ENCODE measurements around the gene C13orf46.
"Not testable (repeated sequence)": the region's sequence is repeated elsewhere in the genome, so short reads cannot be mapped to it uniquely, and the experiment has no call there.

Gene C13orf46

DNA sequence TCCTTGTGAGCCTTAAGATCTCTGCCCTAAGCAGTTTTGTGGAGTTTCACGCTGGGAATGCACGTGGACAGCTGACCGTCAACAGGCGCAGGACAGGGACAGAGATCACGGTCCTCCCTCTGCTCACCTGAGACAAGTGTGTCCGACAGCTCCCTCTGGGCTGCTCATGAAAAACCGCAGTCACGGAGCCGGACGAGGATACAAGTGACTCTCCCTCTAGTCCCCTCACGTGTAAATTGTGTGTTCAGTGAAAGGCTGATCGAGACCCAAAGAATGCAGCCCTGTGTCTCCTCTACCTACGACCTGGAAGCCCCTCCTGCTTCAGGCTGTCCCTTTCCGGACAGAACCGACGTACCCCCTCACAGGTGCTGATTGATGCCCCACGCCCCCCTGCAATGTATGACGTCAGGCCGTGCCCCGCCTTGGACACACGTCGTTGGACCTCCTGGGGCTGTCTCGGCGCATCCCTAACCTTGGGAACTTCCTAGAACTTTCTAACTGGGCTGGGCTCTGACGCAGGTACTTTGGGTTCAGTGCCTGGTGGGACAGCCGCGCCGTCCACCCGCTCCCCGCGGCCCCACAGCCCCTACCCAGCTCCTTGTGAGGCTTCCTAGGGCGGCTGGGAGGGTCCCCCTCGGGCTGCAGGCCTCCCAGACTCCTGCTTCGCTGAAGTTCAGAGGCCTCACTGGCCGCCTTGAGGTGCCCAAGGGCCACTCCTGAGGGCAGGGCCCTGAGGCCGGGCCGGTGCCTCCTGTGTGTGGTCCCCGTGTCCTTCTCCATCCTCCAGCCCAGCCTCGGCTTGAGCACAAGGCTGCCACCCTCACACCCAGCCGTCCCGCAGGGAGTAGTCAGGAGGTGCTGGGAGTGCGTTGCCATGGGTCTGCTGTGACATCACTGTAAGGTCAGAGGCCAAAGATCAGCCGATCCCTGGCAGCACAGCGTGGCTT is at the start of gene C13orf46:
Gene C13orf46, minus strand, starts transcription at position 859 of the 947 bp plus-strand sequence. Its CDS starts 79 bp downstream, at position 780.
- DNase-seq (ENCODE audit: low read depth): no peak

- no peak for DNase-seq (ENCODE audit: low read depth)
Observed at GRCh38 chr13:114022876-114023275, 49.0 kb upstream of the C13orf46 start.

DNA sequence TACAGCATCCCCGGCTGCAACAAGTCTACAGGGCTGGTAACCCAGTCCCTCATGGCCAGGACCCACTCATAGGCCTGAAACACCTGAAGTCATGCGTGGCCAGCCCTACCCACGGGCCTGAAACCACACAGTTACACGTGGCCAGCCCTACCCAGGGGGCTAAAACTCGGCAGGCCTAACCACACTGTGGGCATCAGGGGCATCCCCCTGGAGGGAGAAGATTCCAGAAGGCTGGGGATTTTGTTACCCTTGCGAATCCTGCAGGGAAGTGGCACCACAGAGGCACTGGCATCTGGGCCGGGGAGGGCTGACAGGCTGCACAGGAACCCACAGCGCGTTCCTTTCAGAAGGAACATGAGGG is 48.4 kb upstream of the C13orf46 start:
- no peak for DNase-seq (ENCODE audit: low read depth)

GRCh38 chr13:114021464-114022308 is 47.8 kb upstream of the C13orf46 start:
- DNase-seq (ENCODE audit: low read depth): no peak

- no peak for DNase-seq (ENCODE audit: low read depth)
Observed at GRCh38 chr13:114020750-114021463, 47.0 kb upstream of the C13orf46 start.

- not testable (repeated sequence) for DNase-seq (ENCODE audit: low read depth)
Observed at GRCh38 chr13:114020134-114020533, 46.3 kb upstream of the C13orf46 start.

GRCh38 chr13:114019367-114019766 is 45.5 kb upstream of the C13orf46 start:
- no peak for DNase-seq (ENCODE audit: low read depth)

- no peak for DNase-seq (ENCODE audit: low read depth)
Observed at GRCh38 chr13:114018461-114019055, 44.7 kb upstream of the C13orf46 start.

DNA sequence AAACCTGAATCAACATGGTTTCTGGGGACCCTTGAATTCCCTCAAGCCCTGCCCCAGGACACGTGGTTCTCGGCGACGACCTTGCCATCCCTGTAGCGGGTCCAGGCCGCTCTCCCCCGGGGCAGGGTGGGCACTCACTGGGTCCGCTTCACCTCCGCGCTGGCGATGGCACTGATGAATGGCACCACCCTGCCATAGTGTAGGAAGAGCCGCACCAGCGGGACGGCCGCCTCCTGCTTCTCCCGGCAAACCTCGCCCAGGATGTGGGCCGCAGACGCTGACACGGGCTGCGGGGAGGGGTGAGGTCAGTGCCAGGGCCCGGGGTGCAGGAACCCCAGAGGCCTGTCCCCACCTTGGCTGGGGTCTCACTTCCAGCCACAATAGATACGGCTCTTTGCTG is 44.1 kb upstream of the C13orf46 start:
- DNase-seq (ENCODE audit: low read depth): no peak

GRCh38 chr13:114017028-114017630 is 43.3 kb upstream of the C13orf46 start:
- DNase-seq (ENCODE audit: low read depth): no peak

DNA sequence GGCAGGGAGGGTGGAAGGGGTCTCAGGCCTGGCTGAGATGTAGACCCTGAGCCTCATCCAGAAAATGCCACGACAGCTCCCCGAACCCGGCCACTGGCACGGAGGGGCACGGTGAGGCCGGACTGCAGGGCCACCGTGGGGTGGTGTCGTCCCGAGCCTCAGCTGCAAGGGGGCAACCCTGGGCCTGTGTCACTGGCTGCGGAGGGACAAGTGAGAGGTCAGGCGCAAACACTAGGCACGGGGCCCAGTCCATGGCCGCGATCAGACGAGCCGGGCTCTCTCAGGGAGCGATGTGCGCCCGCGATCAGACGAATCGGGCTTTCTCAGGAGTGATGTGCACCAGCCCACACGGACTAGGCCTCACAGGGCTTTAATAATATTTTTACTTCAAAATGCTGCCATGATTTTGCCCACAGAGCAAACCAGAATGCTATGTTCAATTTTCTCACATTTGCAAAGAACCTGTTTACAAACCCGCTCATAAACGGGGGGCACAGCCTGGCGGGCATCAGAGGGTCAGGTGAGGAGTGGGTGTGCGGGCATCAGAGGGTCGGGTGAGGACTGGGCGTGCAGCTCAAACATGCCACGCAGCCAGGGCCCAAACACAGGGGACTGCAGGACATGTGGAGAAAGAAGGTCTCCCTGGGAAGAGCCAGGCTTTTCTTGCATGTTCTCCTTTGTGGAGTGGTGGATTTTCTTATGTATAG is 42.6 kb upstream of the C13orf46 start:
- no peak for DNase-seq (ENCODE audit: low read depth)

GRCh38 chr13:114015969-114016295 is 42.1 kb upstream of the C13orf46 start:
- no peak for DNase-seq (ENCODE audit: low read depth)

- no peak for DNase-seq (ENCODE audit: low read depth)
Observed at GRCh38 chr13:114015111-114015968, 41.5 kb upstream of the C13orf46 start.

DNA sequence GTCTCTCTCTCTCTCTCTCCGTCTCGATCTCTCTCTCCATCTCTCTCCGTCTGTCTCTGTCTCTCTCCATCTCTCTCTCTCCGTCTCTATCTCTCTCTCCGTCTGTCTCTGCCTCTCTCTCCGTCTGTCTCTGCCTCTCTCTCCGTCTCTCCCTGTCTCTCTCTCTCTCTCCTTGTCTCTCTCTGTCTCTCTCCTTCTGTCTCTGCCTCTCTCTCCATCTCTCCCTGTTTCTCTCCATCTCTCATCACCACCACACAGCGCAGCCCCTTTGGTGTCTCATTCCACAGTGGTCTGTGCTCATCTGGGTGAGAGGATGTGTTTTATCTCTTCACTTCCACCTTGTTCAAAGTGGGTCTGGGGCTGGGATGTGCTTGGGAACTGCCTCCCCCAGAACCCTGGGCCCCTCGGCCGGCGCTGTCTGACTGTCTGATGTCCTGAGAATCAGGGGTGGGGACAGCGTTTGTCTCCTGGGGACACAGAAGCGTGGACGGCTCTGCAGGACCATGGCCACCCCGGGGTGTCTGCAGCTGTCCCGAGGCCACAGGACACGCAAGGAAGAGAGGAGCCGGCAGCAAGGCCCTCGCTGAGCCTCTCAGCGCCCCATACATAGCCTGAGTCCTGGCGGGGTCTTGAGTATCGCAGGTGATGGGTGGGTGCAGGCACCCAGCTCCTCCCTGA is 40.2 kb upstream of the C13orf46 start:
- no peak for DNase-seq (ENCODE audit: low read depth)

DNA sequence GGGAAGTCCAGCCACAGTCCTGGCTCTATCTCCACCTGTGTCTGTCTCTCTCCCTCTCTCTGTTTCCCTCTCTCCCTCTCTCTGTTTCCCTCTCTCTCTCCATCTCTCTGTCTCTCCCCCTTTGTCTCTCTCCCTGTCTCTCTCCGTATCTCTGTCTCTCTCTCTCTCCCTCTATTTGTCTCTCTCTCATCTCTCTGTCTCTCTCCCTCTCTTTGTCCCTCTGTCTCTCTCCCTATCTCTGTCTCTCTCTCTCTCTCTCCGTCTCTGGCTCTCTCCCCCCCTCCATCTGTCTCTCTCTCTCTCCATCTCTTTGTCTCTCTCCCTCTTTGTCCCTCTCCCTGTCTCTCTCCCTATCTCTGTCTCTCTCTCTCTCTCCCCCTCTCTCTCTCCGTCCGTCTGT is 39.5 kb upstream of the C13orf46 start:
- no peak for DNase-seq (ENCODE audit: low read depth)

DNA sequence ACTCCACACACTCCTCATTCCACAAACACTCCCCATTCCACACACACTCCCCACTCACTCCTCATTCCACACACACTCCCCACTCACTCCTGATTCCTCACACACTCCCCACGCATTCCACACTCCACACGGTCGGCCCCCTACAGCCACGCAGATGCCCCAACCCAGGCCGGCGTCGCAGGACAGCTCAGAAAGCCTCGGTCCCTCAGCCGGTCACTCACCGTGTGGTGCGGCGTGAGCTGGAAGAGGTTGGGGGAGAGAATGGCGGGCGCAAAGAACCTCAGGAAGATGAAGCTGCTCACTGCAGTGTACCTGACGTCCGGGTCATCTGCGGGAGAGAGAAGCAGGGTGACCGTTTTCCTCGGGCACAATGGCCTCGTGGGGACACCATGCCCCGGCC is 39.0 kb upstream of the C13orf46 start:
- no peak for DNase-seq (ENCODE audit: low read depth)

GRCh38 chr13:114012141-114012540 is 38.3 kb upstream of the C13orf46 start:
- no peak for DNase-seq (ENCODE audit: low read depth)

DNA sequence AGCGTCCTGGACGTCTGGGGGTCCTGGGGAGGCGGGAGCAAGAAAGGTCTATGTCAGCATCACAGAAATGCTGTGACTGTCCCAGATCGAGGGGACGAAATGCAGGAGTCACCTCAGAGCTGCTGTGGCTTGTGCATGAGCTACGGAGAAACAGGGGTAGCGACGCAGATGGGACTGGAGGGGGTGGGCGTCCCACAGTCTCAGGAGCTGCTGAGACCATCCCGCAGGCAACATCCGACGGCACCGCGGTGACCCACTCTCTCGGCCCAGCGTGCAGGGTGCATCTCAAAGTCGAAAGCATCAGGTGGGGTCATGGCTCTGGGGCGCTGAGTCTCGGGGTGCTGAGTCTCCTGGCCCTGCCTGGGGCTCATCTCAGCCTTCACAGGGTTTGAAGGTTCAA is 37.4 kb upstream of the C13orf46 start:
- no peak for DNase-seq (ENCODE audit: low read depth)

DNA sequence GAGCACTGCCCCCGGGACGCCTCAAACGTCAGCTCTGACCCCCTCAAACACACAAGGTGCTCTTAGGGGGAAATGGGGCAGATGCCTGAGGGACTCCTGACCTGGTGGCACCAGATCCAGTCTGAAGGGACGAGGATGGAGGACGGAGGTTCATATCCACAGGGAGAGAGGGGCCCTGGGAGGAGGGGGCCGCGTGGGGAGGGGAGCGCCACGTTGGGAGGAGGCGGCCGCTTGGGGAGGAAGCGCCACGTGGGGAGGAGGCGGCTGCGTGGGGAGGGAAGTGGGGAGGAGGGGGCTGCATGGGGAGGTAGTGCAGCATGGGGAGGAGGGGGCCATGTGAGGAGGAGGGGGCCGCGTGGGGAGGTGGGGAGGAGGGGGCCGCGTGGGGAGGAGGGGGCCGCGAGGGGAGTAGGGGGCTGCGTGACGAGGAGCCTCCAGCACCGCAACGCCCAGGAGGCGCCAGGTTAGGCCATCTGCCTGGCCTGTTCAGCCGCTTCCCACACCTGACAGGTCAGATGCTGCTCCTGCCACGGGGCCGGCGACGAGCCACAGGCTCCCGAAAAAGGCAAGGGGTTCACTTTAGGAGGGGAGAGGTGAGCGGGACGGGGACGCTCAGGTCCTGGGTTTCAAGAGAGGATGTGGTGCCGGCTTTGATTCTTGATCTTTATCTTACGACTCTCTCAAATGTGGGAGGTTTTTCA is 36.7 kb upstream of the C13orf46 start:
- no peak for DNase-seq (ENCODE audit: low read depth)
